HS-5 (cell line): ENCODE results near the gene ZNF850.
"Not testable (repeated sequence)": the region's sequence is repeated elsewhere in the genome, so short reads cannot be mapped to it uniquely, and the experiment has no call there.

Experiments
- DNase-seq: peaks from one replicate; pipeline ENCODE4 v3.0.0-alpha.2; 2012; ENCODE audit warnings: low read depth

Gene ZNF850

GRCh38 chr19:36772311-36773222 is at the start of gene ZNF850:
Gene ZNF850, minus strand, starts transcription at chr19:36772807. Its CDS starts 10,201 bp downstream, at chr19:36762606.
- DNase-seq, result no peak

- DNase-seq, result no peak
Observed at GRCh38 chr19:36821758-36822157, 49.2 kb upstream of the ZNF850 start.

GRCh38 chr19:36819130-36819630 is 46.6 kb upstream of the ZNF850 start:
- DNase-seq, result no peak

DNA sequence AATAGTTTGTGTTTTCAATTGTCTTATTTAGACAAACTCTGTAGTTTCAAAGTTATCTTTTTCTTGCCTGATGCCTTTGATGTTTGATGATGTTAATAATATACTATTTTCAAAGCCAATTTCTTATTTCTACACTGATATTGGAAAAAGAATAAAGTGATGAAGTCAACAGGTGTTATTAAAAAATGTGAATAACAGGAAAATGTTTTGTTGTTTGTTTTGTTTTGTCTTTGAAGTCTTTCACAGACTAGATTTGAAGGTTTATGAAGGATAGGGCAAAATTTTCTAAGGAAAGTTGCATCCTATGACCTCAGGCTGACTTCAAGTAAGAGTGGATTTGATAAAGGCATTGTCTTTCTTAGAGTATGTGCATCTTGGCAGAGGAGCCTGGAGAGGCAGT is 34.4 kb upstream of the ZNF850 start:
- DNase-seq, result no peak

- no peak for DNase-seq
Observed at GRCh38 chr19:36805364-36805763, 32.8 kb upstream of the ZNF850 start.

GRCh38 chr19:36797786-36798108 is 25.1 kb upstream of the ZNF850 start:
- no peak for DNase-seq

GRCh38 chr19:36796714-36796992 is 24.0 kb upstream of the ZNF850 start:
- no peak for DNase-seq

- not testable (repeated sequence) for DNase-seq
Observed at GRCh38 chr19:36791420-36792141, 19.0 kb upstream of the ZNF850 start.

- DNase-seq, result no peak
Observed at GRCh38 chr19:36775768-36776167, 3.2 kb upstream of the ZNF850 start.

GRCh38 chr19:36773223-36773579 is 594 bp upstream of the ZNF850 start:
- no peak for DNase-seq

GRCh38 chr19:36771261-36772231 is 1.1 kb downstream of the ZNF850 start:
- no peak for DNase-seq

DNA sequence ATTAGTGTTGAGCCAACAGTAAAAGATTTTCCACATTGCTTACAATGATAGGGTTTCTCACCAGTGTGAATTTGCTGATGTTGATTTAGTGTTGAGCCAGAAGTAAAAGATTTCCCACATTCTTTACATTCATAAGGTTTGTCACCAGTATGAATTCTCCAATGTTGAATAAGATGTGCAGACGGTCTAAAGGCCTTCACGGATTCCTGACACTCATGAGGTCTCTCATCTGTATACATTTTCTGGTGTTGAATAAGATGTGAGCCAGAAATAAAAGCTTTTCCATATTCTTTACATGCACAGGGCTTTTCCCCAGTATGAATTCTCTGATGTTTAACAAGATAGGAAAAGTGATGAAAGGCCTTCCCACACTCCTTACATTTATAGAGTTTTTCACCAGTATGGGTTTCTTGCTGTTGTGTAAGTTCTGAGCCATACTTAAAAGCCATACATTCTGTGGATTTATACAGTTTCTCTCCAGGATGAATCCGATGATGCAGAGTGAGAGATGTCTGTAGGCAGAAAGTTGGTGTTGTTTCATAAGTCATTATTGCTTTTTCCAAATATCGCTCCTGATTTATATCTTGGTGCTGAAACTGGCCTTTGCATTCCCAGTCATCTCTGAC is 22.4 kb downstream of the ZNF850 start:
- DNase-seq, result no peak

GRCh38 chr19:36749613-36750012 is 23.0 kb downstream of the ZNF850 start:
- not testable (repeated sequence) for DNase-seq

DNA sequence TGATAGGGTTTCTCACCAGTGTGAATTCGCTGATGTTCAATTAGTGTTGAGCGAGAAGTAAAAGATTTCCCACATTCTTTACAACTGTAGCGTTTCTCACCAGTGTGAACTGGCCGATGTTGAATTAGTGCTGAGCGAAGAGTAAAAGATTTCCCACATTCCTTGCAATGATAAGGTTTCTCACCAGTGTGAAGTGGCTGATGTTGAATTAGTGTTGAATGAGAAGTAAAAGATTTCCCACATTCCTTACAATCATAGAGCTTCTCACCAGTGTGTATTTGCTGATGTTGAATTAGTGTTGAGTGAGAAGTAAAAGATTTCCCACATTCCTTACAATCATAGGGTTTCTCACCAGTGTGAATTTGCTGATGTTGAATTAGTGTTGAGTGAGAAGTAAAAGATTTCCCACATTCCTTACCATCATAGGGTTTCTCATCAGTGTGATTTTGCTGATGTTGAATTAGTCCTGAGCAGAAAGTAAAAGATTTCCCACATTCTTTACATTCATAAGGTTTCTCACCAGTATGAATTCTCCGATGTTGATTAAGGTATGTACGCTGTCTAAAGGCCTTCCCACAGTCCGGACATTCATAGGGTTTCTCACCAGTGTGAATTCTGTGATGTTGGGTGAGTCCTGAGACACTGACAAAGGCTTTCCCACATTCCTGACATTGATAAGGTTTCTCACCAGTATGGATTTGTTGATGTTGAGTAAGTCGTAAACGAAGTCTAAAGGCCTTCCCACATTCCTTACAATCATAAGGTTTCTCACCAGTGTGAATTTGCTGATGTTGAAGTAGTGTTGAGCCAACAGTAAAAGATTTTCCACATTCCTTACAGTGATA is 24.0 kb downstream of the ZNF850 start:
- DNase-seq, result no peak

- no peak for DNase-seq
Observed at GRCh38 chr19:36747750-36748149, 24.9 kb downstream of the ZNF850 start.

DNA sequence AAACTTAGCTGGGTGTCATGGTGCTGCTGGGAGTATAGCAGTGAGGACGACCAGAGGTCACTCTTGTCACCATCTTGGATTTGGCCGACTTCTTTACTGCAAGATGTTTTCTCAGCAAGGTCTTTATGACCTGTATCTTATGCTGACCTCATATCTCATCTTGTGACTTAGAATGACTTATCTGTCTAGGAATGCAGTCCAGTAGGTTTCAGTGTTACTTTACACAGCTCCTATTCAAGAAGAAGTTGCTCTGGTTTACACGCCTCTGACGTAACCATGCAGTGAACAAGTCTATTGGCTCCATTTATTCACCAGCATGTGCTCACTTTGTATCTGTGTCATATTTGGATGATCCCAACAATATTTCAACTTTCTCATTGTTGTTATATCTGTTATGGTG is 26.7 kb downstream of the ZNF850 start:
- DNase-seq, result no peak

- not testable (repeated sequence) for DNase-seq
Observed at GRCh38 chr19:36736166-36736565, 36.4 kb downstream of the ZNF850 start.

DNA sequence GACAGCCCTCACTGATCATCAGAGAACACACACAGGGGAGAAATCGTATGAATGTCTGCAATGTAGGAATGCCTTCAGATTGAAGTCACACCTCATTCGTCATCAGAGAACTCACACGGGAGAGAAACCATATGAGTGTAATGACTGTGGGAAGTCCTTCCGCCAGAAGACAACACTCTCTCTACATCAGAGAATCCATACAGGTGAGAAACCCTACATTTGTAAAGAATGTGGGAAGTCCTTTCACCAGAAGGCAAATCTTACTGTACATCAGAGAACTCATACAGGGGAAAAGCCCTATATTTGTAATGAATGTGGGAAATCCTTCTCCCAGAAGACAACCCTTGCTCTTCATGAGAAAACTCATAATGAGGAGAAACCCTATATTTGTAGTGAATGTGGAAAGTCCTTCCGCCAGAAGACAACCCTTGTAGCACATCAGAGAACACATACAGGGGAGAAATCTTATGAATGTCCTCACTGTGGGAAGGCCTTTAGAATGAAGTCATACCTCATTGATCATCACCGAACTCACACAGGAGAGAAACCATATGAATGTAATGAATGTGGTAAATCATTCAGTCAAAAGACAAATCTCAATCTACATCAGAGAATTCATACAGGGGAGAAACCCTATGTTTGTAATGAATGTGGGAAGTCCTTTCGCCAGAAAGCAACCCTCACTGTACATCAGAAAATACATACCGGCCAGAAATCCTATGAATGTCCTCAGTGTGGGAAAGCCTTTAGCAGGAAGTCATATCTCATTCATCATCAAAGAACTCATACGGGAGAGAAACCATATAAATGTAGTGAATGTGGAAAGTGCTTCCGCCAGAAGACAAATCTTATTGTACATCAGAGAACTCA is 52.7 kb downstream of the ZNF850 start:
- no peak for DNase-seq

GRCh38 chr19:36709423-36709822 is 63.2 kb downstream of the ZNF850 start:
- no peak for DNase-seq

DNA sequence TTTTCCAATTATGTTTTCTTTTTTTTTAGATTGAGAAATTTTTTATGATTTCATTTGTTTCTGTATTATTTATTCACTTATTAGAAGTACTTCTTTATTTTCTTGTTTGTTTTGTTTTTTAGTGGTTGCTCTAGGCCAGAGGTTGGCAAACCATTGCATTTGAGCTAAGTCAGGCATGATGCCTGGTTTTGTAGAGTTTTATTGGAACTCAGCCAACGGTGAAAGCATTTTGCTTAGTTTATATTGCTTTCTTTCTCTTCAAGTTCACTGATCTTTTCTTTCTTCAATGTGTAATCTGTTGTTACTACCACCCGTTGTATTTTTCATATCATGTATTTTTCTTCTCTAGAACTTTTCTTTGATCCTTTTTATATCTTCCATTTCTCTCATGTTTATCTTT is 65.5 kb downstream of the ZNF850 start:
- DNase-seq, result no peak
